GM23338 (cell line): ENCODE data around the gene VOPP1.

Experiments
- CTCF ChIP-seq, 2 experiments: fragments of 200-600 bp in 1 of 2; sonication (generic) in 1 of 2; conservative IDR thresholded peaks; 2 replicates each; pipeline versions ENCODE4 v1.5.1 to v1.6.1; 2016 to 2017; ENCODE audit warnings: antibody characterized with exemption in 2 of 2, low read depth in 2 of 2, mild to moderate bottlenecking in 2 of 2, moderate library complexity in 1 of 2
- EZH2 ChIP-seq: fragments of 200-600 bp; sonication (generic); IDR thresholded peaks from one replicate; pipeline ENCODE4 v1.8.0; 2017; ENCODE audit warnings: antibody characterized with exemption, mild to moderate bottlenecking, low read depth; ENCODE audit not compliant: unreplicated experiment
- EZH2phosphoT487 ChIP-seq: fragments of 200-600 bp; sonication (generic); IDR thresholded peaks from one replicate; pipeline ENCODE4 v1.8.1; 2018; ENCODE audit warnings: antibody characterized with exemption; ENCODE audit not compliant: unreplicated experiment
- REST ChIP-seq: IDR thresholded peaks from one replicate; pipeline ENCODE4 v1.6.1; 2018; ENCODE audit warnings: antibody characterized with exemption; ENCODE audit not compliant: unreplicated experiment
- ZNF114 ChIP-seq: fragments of 250-450 bp; sonication (Bioruptor Pico); IDR thresholded peaks from 2 replicates; pipeline ENCODE4 v1.5.0; 2020; ENCODE audit warnings: mild to moderate bottlenecking, moderate library complexity

DNA sequence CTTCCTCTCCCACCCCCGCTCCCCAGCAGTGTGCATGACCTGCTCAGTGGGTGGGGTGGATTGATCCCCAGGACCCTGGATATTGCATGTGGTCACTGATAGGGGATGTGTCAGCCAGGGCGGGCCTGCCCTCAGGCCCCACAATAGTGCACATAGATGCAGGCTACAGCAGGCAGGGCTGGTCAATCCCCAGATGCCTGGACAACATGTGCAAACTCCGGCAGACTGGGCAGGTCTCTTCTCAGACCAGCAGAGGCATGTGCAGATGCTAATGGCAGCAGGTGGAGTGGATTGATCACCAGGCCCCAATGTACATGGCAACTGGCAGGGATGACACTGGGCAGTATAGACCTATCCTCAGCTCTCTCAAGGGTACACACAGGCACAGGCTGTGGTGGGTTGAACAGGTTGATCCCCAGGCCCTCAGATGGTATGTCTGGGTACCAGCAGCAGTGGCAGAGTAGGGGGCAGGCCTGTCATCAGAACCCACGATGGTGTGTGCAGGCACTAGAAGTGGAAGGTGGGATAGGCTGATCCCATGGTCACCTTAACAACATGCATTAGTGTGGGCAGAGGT lies 108.5 kb downstream of the VOPP1 start:
- TF ChIP-seq EZH2 (no peak), ZNF114 (CRISPR knock-in tag) (no peak), CTCF (conservative IDR thresholded peaks at IDR 0.05; ENCODE audit: low read depth in 2 of 2) (no peak), EZH2phosphoT487 (no peak), REST (no peak)
